Adipocyte (in vitro differentiated cells): ENCODE results near the gene HPN.
A peak's percentile ranks its signal among the peaks of the same experiment; 100 is the strongest.
"Not testable (repeated sequence)": the region's sequence is repeated elsewhere in the genome, so short reads cannot be mapped to it uniquely, and the experiment has no call there.

Source experiments
- DNase-seq: peaks from one replicate; pipeline ENCODE4 v3.0.0-alpha.2; 2015; ENCODE audit warnings: low read depth
- H3K27me3 ChIP-seq: replicated peaks from 2 replicates; pipeline ENCODE4 v1.7.0; 2013; ENCODE audit warnings: mild to moderate bottlenecking, low read length, moderate library complexity; ENCODE audit not compliant: control insufficient read depth, insufficient read depth
- H3K36me3 ChIP-seq: 2 replicates; pipeline ENCODE4 v1.7.0; 2013; ENCODE audit warnings: low read length, mild to moderate bottlenecking, moderate library complexity; ENCODE audit not compliant: control insufficient read depth, insufficient read depth, severe bottlenecking
- H3K4me1 ChIP-seq: 2 replicates; pipeline ENCODE4 v1.7.0; 2013; ENCODE audit warnings: mild to moderate bottlenecking, low read length, moderate library complexity; ENCODE audit not compliant: control insufficient read depth, insufficient read depth
- H3K4me3 ChIP-seq: 2 replicates; pipeline ENCODE4 v1.7.0; 2013; ENCODE audit warnings: mild to moderate bottlenecking, low read length, moderate library complexity
- H3K9ac ChIP-seq: 2 replicates; pipeline ENCODE4 v1.7.0; 2013; ENCODE audit warnings: mild to moderate bottlenecking, low read length, moderate library complexity
- H3K9me3 ChIP-seq: 2 replicates; pipeline ENCODE4 v1.7.0; 2013; ENCODE audit warnings: mild to moderate bottlenecking, low read length, moderate library complexity; ENCODE audit not compliant: control insufficient read depth

Gene HPN

GRCh38 chr19:35041548-35042055 is at the start of gene HPN:
Gene HPN, plus strand, starts transcription at chr19:35041721. Its CDS starts 786 bp downstream, at chr19:35042507.
- no peaks in the 10 kb centered on the region for H3K36me3 ChIP-seq
- H3K9ac ChIP-seq = peak within 1 kb of the TSS; percentile 66
- peak within 1 kb of the TSS; percentile 53 for H3K4me3 ChIP-seq
- DNase-seq = no peak
- peaks cover 5% of the 10 kb centered on the region for H3K27me3 ChIP-seq
- no peaks in the 10 kb centered on the region for H3K9me3 ChIP-seq
- peaks cover 31% of the 10 kb centered on the region for H3K4me1 ChIP-seq

GRCh38 chr19:34992582-34992981 is 48.9 kb upstream of the HPN start:
- not testable (repeated sequence) for H3K36me3 ChIP-seq, H3K9me3 ChIP-seq, H3K4me1 ChIP-seq, H3K9ac ChIP-seq, H3K4me3 ChIP-seq, DNase-seq, H3K27me3 ChIP-seq

GRCh38 chr19:34994286-34994642 is 47.3 kb upstream of the HPN start:
- no peaks in the 10 kb centered on the region for H3K36me3 ChIP-seq

GRCh38 chr19:34994643-34995541 is 46.6 kb upstream of the HPN start:
- no peak overlapping the region for H3K4me3 ChIP-seq
- no peaks in the 10 kb centered on the region for H3K9me3 ChIP-seq
- no peak overlapping the region for H3K9ac ChIP-seq
- DNase-seq = no peak
- peaks cover 8% of the 10 kb centered on the region for H3K4me1 ChIP-seq
- peaks cover 3% of the 10 kb centered on the region for H3K27me3 ChIP-seq
- H3K36me3 ChIP-seq = no peaks in the 10 kb centered on the region

More at GRCh38 chr19:34994286-34994642, 47.3 kb upstream of the HPN start:
- peaks cover 3% of the 10 kb centered on the region for H3K27me3 ChIP-seq
- no peaks in the 10 kb centered on the region for H3K9me3 ChIP-seq
- H3K9ac ChIP-seq = no peak overlapping the region
- DNase-seq = no peak
- no peak overlapping the region for H3K4me3 ChIP-seq
- peaks cover 2% of the 10 kb centered on the region for H3K4me1 ChIP-seq

- H3K9me3 ChIP-seq = no peaks in the 10 kb centered on the region
- H3K36me3 ChIP-seq = no peaks in the 10 kb centered on the region
- H3K27me3 ChIP-seq = peaks cover 3% of the 10 kb centered on the region
- H3K4me3 ChIP-seq = no peak overlapping the region
- DNase-seq = no peak
- peaks cover 9% of the 10 kb centered on the region for H3K4me1 ChIP-seq
- no peak overlapping the region for H3K9ac ChIP-seq
Measured at GRCh38 chr19:34995551-34995950, 46.0 kb upstream of the HPN start.

- Histone ChIP-seq H3K36me3 (no peaks in the 10 kb centered on the region), H3K9ac (no peak overlapping the region), H3K9me3 (no peaks in the 10 kb centered on the region), H3K4me3 (no peak overlapping the region), H3K27me3 (peaks cover 3% of the 10 kb centered on the region), H3K4me1 (peaks cover 16% of the 10 kb centered on the region)
- no peak for DNase-seq
Measured at GRCh38 chr19:34997071-34997617, 44.4 kb upstream of the HPN start.

- H3K36me3 ChIP-seq, H3K9me3 ChIP-seq, H3K9ac ChIP-seq, DNase-seq, H3K27me3 ChIP-seq, H3K4me3 ChIP-seq: not testable (repeated sequence)
- peaks cover 22% of the 10 kb centered on the region for H3K4me1 ChIP-seq
Measured at GRCh38 chr19:34998224-34998623, 43.3 kb upstream of the HPN start.

GRCh38 chr19:34998777-34999497 is 42.6 kb upstream of the HPN start:
- DNase-seq = no peak
- Histone ChIP-seq H3K4me1 (peaks cover 26% of the 10 kb centered on the region), H3K4me3 (peak overlapping the region; percentile 86), H3K9ac (peak overlapping the region; percentile 90), H3K9me3 (no peaks in the 10 kb centered on the region), H3K36me3 (no peaks in the 10 kb centered on the region), H3K27me3 (no peaks in the 10 kb centered on the region)

- peak within 1 kb of the TSS; percentile 86 for H3K4me3 ChIP-seq
- H3K4me1 ChIP-seq = peaks cover 26% of the 10 kb centered on the region
- H3K27me3 ChIP-seq = no peaks in the 10 kb centered on the region
- no peaks in the 10 kb centered on the region for H3K36me3 ChIP-seq
- peak; percentile 95 for DNase-seq
- H3K9me3 ChIP-seq = no peaks in the 10 kb centered on the region
- peak within 1 kb of the TSS; percentile 90 for H3K9ac ChIP-seq
Measured at GRCh38 chr19:34999498-35000337, 41.8 kb upstream of the HPN start, which contains the start of gene GRAMD1A. Gene GRAMD1A, plus strand, starts transcription at chr19:35000323. Its CDS starts 156 bp downstream, at chr19:35000479.

GRCh38 chr19:35000338-35000646 is 41.2 kb upstream of the HPN start:
- H3K9ac ChIP-seq = no peak overlapping the region
- peak overlapping the region; percentile 82 for H3K4me3 ChIP-seq
- peaks cover 26% of the 10 kb centered on the region for H3K4me1 ChIP-seq
- no peaks in the 10 kb centered on the region for H3K9me3 ChIP-seq
- no peaks in the 10 kb centered on the region for H3K27me3 ChIP-seq
- DNase-seq = no peak
- H3K36me3 ChIP-seq = no peaks in the 10 kb centered on the region
